HG02588 (cell line): Measurements from ENCODE around the gene RUVBL1.

Source experiments
- ATAC-seq: cut with Tn5 transposase; IDR thresholded peaks from one replicate; pipeline ENCODE4 v1.9.1; 2021; ENCODE audit warnings: mild to moderate bottlenecking, moderate library complexity; ENCODE audit not compliant: unreplicated experiment

The RUVBL1 gene

DNA sequence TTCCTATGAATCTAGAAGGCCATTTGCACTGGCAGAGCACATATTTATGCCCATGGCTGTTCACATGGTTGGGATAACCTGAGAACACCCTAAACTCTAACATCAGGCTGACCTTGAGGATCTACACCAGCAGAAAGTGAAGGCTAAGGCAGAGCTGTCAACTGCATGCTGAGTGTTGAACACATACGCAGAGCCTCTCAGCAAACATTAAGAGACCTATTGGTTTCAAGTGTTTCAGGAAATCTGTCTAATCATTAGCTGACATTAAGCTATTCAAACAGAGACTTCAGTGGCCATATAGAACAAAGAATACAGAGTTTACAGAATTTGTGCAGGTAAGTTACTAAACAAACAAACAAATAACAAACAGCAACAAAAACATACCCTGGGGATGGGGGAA is 87.5 kb downstream of the RUVBL1 start:
- no peak for ATAC-seq

DNA sequence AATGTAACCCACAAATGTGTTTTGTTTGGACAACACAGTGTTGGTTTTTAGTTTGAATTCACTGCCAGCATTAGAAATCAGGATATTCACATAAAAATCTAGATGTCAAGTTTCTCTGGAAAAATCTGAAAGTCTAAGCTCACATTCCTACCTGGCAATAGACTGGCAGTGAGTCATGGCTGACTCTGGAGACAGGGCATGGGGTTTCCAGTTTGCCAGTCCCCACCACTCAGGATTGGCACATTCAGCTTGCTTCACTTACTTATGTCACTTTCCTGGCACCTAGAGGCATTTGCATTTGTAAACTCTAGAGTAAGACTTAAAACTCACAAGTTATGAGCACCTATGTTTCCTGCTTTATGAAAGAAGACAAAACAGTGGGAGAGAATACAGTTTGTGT is 90.5 kb downstream of the RUVBL1 start:
- no peak for ATAC-seq
